GM19372 (cell line): ENCODE data around the gene GSTO2.

Experiments used
- ATAC-seq: cut with Tn5 transposase; IDR thresholded peaks from one replicate; pipeline ENCODE4 v1.9.1; 2021; ENCODE audit warnings: mild to moderate bottlenecking, low read depth, moderate library complexity; ENCODE audit not compliant: unreplicated experiment

GSTO2 gene

DNA sequence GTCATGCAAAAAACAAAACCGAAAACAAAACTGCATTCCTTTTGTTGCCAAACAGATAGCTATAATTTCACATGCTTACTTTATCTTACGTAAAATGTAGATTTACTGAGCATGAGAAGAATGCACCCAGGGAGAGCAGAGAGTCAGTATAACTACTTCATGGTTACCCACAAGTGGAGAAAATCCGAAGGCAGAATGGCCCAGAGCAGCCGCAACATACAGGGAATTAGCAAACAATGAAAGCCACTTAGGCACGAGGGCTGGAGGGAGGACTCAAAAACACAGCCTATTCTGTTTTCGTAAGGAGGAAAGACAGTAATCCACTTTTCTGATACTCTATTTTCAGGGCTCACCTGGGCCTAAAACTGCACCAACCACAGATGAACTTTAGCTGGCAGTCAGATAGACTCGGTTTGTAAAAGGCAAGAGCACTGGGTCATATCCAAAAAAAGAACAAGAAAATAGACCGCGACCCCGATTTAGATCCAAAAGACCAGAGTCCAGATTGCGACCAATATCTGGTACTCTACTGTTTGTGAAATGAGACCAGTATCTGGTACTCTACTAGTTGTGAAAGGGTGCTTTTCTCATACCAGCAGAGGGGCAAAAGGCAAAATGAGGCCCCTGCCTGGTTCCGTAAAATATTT is 68.0 kb downstream of the GSTO2 start:
- peak; percentile 3 for ATAC-seq

DNA sequence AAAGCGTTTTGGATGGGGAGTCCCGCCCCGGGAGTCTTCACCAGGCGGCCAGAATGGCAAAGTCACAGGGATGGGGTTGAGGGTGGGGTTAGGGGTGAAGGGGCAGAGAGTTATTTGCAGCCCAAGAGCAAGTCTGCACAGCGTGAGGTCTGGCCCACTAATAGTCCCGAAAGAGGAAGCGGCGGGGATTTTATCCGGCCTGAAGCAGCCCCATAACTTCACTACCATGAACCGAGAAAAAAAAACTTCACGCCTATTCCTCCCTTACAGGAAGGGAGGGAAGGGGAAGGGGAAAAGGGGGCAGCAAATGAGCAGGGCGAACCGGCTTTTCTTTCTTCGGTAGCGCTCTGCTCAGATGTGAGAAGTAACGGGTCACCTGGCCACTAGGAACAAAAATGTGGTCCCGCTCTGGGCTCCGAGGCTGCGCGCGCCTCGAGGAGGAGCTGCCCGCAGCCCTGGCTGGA is 68.6 kb downstream of the GSTO2 start:
- peak; percentile 44 for ATAC-seq

DNA sequence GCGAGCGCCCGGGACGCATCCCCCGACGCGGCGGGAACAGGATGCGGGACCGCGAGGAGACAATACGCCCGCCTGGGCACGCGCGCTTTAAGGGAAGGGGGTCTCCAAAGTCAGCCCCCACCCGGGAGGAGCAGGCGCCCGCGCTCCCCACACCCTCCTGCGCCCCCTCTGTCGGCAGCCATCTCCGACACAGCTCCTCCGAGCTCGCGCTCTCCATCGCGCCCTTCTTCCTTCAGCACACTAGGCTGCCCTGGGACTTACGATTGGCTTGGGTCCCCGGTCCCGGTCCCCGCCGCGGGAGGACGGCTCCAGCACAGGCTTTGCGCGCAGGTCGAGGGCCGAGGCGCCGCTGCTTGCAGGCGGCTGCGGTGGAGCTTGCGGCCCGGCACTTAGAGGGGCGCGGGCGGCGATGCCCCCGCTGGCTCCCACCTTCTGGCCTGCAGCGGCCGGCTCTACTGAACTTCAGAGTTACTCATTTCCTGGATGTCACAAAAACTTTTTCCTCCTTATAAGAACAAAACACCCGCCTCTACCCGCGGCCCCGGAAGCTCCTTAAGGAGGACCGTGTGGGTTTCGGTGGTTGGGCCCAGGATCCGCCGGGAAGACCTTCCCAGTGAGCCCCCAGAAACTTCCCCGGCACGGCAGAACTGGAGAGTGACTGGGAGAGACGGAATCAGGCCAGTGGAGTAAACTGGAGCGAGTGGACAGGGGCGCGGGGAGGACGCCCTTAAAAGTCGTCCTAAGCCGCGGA is 69.2 kb downstream of the GSTO2 start, which contains the start of gene ITPRIP:
Gene ITPRIP, minus strand, starts transcription at position 481 of the 751 bp plus-strand sequence. CDS start 22,414 bp downstream, outside the sequence.
- peak; percentile 74 for ATAC-seq

DNA sequence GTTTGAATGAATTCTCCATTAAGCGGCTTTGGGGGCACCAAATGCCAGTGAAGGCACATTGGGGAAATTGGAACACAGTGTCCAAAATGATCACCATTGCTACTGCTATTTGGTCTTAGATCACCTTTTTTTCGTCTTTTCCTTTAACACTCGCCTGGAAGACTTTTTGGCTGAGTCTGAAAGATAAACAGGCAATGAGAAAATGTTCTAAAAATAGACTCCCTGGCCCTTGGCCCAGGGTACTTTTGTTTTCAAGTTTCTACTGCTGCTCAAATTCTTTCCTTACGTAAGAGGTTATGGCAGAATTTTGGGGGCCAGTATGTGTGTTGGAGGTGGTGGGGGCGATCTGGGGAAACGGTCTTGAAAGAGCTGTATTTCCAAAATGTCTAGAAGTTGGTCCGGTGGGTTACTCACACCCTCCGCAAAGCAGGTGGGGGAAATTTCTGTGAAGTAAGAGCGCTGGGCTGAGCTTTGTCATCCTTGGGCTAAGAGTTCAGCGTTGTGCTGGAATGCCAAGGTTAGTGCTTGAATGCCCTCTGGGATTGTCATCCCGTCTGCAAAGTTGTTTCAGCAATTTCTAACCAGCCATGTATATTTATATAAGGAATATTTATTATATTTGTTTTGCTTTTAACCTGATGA is 70.6 kb downstream of the GSTO2 start:
- ATAC-seq: no peak

DNA sequence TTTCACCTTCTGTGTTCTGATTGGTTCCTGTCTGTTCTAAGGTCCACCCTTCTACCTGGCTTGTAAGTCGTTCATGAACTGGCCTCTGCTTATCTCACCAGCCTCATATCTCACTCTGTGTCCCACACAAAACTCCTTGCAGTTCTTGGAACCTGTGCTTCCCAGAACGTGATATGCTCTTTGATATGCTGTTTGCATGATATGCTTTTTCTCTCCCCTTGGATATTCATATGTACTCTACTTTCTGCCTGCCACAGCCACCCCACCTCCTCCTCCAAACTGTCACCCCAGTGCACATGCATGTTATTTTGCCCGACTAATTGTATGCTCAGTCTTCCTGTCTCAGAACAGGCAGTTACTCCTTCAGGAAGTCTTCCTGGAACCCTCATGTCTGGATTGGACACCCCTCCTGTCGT is 71.1 kb downstream of the GSTO2 start:
- no peak for ATAC-seq

DNA sequence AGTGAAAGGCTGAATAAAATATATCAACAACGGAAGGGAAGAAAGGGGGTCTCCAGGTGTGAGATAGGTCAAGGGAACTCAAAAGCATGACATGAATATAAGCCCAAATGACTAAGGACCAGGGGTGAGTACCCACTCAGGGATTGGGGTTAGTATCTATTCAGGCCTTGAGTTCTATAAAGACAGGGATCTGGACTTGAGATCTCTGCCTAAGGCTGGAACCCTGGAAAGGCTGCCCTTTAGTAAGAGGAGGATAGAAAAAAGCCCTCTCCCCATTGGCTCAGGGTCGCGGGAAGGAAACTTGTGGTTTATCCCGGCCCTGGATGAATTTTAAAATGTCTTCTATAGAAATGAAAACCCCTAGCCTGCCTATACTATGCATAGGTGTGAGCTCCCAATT is 71.7 kb downstream of the GSTO2 start:
- ATAC-seq: no peak

DNA sequence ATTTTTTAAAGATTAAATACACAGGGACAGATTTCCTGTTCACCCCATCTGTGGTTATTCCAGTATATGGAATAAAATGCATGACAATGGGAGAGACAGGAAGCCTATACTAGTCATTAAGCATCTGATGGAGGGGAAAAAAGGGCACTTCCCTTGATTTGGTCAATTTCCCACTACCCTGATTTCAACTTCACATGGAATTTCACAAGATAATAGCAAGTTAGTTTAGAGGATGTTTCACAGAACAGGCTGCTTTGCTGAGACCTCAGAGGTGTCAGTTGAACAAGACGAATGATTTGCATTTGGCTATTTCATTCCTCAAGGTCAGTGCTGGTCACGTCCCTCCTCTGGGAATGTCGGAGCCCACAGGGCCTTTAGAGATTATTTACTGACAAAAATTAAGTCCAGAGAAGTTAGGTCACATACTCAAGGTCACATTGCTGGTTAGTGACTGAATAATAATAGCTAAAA is 74.0 kb downstream of the GSTO2 start:
- ATAC-seq: no peak

DNA sequence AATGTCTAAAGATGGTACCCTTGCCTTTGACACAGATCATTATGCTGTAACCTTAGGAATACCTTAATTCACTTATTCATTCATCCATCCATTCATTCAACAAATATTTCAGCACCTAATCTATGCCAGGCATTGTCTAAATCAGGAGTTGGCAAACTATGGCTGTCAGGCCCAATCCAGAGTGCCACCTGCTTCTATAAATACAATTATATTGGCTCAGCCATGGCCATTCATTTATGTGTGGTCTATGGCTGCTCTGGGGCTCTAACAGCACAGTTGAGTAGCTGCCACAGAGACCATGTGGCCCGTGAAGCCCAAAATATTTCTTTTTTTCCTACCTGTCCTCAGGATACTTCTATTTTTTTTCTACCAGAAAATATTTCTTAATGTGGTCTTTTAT is 75.2 kb downstream of the GSTO2 start:
- ATAC-seq: no peak

DNA sequence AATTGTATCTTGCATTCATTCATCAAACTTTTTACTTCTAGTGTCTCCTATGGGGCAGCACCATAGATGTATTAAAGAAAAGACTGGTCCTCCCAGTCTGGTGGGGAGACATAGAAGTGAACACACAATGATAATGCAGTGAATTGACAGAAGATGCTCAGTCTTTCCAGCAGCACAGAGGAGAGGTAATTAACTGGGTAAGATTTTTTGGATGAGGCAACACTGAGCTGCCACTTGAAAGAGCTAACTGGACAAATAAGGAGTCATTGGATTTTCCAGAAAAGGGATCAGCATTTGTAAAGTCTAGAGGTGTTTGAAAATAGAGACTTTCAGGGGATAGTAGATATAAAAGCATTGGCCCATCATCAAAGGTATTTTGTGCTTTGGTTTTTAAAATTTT is 76.5 kb downstream of the GSTO2 start:
- ATAC-seq: no peak

DNA sequence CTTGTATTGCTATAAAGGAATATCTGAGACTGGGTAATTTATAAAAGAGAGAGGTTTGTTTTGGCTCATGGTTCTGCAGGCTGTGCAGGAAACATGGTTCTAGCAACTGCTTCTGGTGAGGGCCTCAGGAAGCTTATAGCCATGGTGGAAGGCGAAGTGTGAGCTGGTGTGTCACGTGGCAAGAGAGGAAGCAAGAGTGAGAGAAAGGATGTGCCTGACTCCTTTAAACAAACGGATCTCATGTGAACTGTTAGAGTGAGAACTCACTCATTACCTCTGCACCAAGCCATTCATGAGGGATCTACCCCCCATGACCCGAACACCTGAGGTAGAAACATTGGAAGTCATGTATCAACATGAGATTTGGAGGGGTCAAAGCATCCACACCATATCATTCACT is 77.0 kb downstream of the GSTO2 start:
- no peak for ATAC-seq

DNA sequence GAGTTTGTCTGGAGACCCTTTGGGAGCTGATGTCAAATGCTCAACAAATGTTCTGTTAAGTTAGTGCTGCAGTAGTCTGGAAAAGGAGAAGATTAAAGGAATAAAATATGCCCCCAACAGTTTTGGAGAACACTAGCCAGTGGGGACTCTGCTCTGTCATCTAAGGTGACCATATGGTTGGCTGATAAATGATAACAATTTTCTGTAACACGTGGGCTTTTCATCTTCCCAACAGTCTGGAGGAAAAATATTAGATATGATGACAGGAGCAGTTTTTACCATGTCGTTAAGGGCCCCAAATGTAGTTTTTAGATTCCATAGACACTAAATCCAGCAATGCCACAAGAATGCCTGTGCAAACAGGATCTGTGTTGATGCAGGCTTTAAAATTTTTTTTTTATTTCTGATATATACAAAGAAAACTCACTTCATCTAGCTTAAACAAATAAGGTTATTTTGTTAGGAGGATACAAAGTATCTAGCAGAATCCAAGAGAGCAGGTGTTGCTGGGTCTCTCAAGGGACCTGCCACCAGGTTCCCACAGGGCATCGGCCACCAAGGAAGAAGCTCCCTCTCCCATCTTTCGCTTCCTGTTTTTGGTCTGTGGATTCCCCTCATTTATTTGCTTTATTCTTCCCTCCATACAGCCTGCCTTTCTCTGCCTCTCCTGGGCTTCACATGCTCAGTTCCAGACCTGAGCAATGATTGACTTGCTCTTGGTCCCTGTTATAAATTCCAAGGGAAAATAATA is 78.5 kb downstream of the GSTO2 start:
- no peak for ATAC-seq

DNA sequence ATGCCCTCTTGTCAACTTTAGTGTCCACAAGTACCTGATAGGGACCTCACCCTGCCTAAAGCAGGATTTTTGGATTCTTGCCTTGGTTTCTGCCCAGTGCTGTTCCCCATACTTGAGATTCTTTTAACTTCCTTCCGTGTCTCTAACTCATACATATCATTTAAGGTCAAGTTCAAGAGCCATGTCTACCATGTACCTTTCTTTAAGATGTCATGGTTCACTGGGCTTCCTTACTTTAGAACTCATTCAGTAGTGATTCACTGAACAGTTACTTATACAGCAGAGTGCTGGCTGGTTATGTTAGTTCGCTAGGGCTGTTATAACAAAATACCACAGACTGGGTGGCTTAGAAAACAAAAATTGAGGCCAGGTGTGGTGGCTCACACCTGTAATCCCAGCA is 79.6 kb downstream of the GSTO2 start:
- no peak for ATAC-seq

DNA sequence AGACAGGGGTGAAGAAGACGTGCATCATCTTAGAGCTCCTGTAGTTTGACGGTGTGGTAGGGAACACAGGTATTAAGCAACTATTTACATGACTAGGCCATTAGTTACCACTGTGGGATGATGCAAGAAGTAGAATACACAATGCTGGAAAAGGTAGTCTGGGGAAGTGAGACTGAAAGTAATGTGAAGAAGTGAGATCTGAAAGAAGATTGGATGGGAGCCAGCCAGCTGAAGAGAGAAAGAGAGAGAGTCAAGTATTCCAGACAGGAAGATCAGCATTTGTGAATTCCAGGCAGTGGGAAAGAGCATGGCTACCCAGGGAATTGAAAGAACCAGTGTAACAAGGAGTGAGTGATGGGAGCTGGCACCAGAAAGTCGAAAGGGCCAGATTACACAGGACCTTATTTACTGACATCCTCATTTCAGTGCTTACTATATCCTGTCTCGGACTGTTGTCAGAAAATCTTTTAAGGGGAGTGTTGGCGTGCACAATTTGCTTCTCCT is 80.7 kb downstream of the GSTO2 start:
- ATAC-seq: peak; percentile 35

DNA sequence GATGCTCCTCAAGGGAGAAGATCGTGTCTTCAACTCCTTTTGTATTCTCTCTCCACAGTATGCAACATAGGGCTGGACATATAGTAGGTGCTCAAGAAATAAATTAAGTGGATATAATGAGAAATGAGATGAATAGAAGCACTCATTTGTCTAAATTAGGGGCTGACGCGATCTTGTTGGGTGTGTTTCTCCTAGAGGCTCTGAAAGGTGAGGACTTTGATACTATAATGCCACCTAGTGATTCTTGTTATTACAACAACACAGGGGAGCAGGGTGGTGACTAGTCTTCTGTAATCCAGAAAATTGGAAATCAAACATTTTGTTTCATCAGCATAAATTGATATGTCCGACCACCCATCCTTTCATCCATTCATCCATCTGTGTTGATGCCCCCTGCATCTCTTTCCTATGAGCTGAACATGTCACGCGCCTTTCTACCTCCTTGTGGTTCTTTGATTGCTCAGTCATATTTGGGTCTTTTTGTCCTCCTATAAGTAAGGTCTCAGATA is 81.2 kb downstream of the GSTO2 start:
- peak; percentile 44 for ATAC-seq

DNA sequence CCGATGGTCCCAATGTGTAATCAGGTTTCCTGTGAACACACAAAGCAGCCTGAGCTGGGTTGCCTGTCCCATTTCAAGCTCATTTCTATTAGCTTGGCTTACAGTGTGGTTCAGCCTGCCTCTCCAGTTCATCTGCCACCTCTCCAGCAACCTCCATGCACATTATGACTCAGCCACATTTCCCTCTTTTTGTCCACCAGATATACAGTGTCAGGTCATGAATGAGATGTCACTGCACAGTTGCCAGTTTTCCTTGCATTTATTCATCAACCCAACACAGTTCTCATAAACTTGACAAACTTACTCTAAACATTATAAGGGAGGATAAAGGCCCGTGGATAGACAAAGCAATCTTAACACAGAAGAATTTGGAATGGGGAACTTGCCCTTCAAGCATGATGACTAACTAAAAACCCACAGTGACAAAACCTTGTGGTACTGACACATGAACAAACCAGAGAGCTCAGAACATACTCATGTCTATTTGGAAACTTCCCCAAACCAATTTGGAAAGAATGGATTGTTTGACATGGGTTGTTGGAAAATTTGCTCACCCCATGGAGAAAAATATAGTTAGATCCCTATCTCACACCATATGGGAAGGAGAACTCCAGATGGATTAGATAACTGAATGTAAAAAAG is 82.2 kb downstream of the GSTO2 start:
- ATAC-seq: no peak

DNA sequence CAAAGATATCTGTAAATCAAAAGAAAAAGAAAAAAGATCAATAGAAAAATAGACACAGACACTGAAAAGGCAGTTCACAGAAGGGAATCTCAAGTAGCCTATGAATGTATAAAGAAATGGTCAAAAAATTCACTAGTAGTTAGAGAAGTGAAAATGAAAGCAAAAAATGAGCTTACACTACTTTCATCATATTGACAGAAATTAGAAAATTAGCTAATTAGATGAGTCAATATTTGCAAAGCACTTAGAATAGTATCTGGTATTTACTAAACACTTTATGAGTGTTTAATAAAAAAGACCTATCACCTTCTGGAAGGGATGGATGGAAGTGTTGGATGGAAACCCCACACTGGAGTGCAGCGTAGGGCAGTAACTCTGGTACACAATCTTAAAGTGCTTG is 82.9 kb downstream of the GSTO2 start:
- ATAC-seq: no peak

DNA sequence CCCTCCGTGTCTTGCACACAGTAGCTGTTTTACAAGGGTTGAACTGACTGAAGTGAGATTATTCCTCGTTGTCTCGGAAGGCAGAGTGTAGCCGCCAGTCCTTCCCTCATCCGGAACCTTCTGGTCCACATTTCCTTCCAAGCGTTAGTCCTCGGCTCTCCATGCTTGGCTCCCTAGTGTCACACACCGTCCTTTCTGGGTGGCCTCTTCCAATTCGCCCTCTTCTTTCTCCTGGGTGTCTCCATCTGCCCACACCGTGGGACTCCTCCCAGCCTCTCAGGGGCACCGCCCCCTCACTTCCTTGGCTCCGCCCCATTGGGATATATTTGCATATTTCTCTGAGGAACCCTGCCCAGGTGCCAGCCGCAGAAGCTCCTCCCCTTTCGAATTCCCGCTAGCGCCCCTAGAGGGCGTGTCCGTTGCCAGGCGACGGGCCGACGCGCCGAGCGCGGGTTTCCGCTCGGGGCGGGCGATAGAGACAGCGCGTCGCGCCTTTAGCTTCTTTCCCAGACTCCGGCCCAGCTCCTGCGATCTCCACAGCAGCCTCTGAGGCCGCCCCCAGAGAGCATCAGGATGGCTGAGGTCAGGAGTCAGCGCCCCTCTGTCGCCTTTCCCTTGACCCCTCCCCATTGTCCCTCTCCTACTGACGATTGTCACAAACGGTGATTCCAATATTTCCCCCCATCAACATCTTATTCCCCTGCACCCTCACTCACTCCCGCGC is 84.5 kb downstream of the GSTO2 start, which contains the start of gene CFAP58:
Gene CFAP58, plus strand, starts transcription at position 509 of the 724 bp plus-strand sequence. Its CDS starts 65 bp downstream, at position 574.
- peak; percentile 64 for ATAC-seq
